Myocyte (in vitro differentiated cells): ENCODE data around the gene KIAA1671. TPM values are rescaled to one million over a fixed set of nuclear protein-coding genes. Genes with fewer than 3 reads are reported as not detected.
"Not testable (repeated sequence)": the region's sequence is repeated elsewhere in the genome, so short reads cannot be mapped to it uniquely, and the experiment has no call there.

Experiments
- DNase-seq: peaks from one replicate; pipeline ENCODE4 v3.0.0-alpha.2; 2012; ENCODE audit warnings: low read depth
- polyA plus RNA-seq: library from polyadenylated mRNA; unstranded; fragments of >200 nt; gene quantifications from one replicate; pipeline ENCODE4 v1.2.1, GENCODE V29; 2012; ENCODE audit warnings: missing spikeins
- total RNA-seq: library from RNA; depleted of rRNA; stranded (reverse); fragments of >200 nt; gene quantifications from 2 replicates; pipeline ENCODE4 v1.2.3, GENCODE V29; 2014

Gene KIAA1671
- 10.4 and 11.2 TPM in 2 replicates for total RNA-seq
- polyA plus RNA-seq = 11.1 TPM

DNA sequence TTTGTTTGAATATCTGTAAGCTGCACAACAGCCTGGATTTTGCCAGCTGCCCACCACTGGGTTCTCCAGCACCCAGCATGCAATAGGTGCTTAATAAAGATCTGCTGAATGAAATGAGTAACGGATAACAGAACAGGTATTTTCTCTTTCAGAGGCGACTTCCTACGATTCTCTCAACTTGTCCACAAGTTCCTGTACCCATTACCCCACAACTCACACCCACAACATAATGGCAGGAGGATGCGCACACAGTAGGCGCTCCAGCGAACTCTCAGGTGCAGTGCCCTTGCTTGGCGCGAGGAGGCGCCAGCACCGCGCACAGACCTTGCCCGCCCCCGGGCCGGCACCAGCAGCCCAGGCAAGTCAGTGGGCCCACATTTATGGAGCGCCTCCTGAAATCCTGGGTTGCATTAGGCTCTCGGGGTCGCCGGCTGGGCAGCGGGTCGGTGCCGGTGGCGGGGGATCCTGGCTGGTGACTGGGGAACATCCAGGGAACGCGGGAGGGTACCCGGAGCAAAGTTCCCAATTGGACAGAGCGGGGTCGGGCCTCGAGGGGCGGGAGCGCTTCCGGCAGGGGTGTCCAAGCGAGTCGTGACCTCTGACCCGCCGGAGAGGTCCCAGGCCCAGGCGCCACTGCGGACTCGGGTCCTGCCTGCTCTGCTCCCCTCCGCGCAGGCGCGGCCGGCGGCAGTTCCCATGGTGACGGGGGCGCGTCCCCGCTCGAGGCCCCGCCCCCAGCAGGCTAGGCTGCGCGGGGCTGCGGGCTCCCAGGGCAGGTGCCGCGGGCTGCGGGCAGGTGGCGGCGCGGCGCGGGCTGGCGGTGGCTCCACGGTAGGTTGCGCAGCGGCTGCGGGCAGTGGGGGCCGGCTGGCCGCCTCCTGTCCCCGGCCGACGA lies at the start of gene KIAA1671:
TSS of gene KIAA1671 (plus strand) at position 775 of the 895 bp plus-strand sequence. CDS start 75,284 bp downstream, outside the sequence.
- DNase-seq = peak; percentile 87

DNA sequence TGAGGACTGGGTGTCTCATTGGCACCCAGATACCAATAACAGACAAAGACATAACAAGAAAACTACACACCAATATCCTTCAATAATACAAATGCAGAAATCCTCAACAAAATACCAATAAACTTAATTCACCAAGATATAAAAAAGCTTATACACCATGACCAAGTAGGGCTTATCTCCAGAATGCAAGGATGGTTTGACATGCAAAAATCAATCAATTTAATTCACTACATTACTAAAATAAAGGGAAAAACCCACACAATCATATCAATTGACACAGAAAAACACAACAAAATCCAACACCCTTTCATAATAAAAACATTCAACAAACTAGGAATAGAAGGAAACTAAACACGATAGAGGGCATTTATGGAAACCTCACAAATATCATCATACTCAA lies 46.6 kb upstream of the KIAA1671 start:
- no peak for DNase-seq

DNA sequence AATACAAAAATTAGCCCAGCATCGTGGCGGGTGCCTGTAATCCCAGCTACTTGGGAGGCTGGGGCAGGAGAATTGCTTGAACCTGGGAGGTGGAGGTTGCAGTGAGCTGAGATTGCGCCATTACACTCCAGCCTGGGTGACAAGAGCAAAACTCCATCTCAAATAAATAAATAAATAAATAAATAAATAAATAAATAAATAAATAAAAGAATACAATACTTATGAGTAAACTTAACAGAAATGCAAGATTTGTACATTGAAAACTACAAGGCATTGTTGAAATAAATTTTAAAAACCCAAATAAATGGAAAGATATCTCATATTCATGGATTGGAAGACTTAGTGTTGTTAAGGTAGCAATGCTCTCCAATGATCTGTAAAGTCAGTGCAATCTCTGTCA lies 45.4 kb upstream of the KIAA1671 start:
- not testable (repeated sequence) for DNase-seq

DNA sequence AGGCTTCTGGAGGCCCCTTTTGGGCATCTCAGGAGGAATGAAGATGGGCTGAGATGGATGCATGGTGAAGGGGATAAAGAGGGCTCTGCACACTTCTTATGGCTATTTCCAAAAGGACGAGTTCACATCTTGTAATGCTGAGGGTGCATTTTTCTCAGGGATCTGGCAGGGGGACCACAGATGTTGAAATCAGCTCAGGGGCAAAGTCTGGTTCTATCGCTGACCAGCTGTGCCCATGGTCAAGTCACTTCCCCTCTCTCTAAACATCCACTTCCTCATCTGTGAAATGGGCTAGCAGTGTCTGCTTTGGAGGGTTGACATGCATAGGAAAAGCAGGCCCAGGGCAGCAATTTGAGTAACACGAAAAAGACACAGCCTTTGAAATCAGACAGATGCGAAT lies 32.5 kb upstream of the KIAA1671 start:
- no peak for DNase-seq

GRCh38 chr22:24925586-24926427 lies 26.7 kb upstream of the KIAA1671 start:
- no peak for DNase-seq

- no peak for DNase-seq
Measured at GRCh38 chr22:24926428-24926725, 26.1 kb upstream of the KIAA1671 start.

DNA sequence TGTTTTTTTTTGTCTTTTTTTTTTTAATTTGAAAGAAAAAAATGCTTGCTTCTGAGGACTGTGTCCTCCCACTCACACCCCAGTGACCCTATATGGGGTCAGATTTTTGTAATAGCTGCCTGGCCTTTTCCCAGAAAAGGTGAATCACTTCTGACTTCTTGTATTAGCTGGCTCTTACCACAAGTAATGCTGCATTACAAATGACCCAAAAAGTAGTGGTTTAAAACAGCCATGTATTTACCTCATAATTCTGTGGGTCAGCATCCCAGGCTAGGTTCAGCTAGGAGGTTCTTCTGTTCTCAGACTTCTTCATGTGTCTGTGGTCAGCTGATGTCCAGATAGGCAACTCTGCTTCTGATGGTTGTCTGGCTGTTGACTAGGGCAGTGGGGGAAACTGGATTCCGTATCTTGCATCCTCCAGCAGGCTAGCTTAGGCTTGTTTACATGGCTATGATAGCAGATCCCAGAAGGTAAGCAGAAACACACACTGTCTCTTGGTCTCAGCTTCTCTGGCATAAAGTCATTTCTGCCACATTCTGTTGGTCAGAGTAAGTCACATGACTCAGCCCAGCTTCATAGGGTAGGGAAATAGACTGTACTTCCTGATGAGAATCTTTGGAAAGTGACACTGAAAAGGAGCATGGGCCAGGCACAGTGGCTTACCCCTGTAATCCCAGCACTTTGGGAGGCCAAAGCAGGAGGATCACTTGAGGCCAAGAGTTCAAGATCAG lies 25.5 kb upstream of the KIAA1671 start:
- DNase-seq = no peak

- DNase-seq = no peak
Measured at GRCh38 chr22:24928322-24928721, 24.2 kb upstream of the KIAA1671 start.

GRCh38 chr22:24930678-24931077 lies 21.8 kb upstream of the KIAA1671 start:
- no peak for DNase-seq

GRCh38 chr22:24935771-24936483 lies 16.6 kb upstream of the KIAA1671 start:
- no peak for DNase-seq

GRCh38 chr22:24937114-24937513 lies 15.4 kb upstream of the KIAA1671 start:
- peak; percentile 20 for DNase-seq

GRCh38 chr22:24938741-24939341 lies 13.7 kb upstream of the KIAA1671 start:
- peak; percentile 49 for DNase-seq

GRCh38 chr22:24942301-24942700 lies 10.2 kb upstream of the KIAA1671 start:
- DNase-seq = no peak

- DNase-seq = no peak
Measured at GRCh38 chr22:24944217-24944937, 8.1 kb upstream of the KIAA1671 start.

GRCh38 chr22:24945430-24945829 lies 7.1 kb upstream of the KIAA1671 start:
- DNase-seq = no peak

GRCh38 chr22:24947383-24947782 lies 5.1 kb upstream of the KIAA1671 start:
- DNase-seq = no peak

- DNase-seq = no peak
Measured at GRCh38 chr22:24947881-24948280, 4.6 kb upstream of the KIAA1671 start.

DNA sequence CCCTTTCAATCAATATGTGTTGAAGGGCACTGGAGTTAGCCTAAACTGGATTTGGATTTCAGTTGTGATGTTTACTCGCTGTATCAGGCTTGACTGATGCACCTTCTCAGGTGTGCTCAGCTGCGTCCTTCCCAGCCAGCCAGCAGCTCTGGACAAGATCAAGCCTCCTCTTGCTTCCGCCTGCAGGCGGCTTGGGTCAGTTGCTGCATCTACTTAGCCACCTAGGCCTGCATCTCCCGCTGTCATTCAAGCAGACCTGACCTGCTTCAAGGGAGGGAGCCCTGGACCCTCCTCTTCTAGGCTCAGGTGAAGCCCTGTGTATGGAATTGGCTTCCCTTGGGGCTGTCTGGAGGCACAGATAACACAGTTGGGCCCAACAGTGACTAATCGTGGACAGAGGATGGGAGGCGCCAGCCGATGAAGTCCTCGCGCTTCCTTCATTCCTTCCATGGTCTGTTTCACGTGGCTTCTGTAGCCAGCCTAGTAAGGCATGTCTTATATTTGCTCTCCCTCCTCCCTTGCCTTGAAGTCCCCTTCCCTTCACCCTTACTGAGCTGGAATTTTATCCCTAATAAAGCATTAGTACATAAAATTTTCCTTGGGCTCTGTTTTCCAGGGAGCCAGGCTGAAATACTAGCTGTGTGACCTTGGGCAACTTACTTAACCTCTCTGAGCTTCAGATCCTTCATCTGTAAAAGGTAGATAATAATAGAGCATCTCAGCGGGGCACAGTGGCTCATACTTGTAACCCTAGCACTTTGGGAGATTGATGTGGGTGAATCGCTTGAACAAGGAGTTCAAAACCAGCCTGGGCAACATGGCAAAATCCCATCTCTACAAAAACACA lies 3.9 kb upstream of the KIAA1671 start:
- no peak for DNase-seq
